Measurements from ENCODE around the gene PLXDC2.

The PLXDC2 gene

GRCh38 chr10:20298417-20298816 lies 482.2 kb downstream of the PLXDC2 start:
- DNase-seq, result no peak

GRCh38 chr10:20299034-20299736 lies 483.0 kb downstream of the PLXDC2 start:
- DNase-seq, result no peak

- no peak for DNase-seq
Observed at GRCh38 chr10:20300735-20301134, 484.5 kb downstream of the PLXDC2 start.

- DNase-seq, result no peak
Observed at GRCh38 chr10:20302033-20302432, 485.8 kb downstream of the PLXDC2 start.

- DNase-seq, result no peak
Observed at GRCh38 chr10:20303453-20304152, 487.4 kb downstream of the PLXDC2 start.

GRCh38 chr10:20313665-20314064 lies 497.4 kb downstream of the PLXDC2 start:
- DNase-seq, result no peak

GRCh38 chr10:20314431-20314830 lies 498.2 kb downstream of the PLXDC2 start:
- no peak for DNase-seq

GRCh38 chr10:20327954-20328353 lies 511.7 kb downstream of the PLXDC2 start:
- DNase-seq, result no peak

- DNase-seq, result no peak
Observed at GRCh38 chr10:20330246-20330645, 514.0 kb downstream of the PLXDC2 start.

GRCh38 chr10:20334559-20334958 lies 518.3 kb downstream of the PLXDC2 start:
- DNase-seq, result no peak

Data from NCI-H1694 treated with DMSO at 0.1 percent for 48 hours (cell line).